ENCODE data around the gene XIRP1.

XIRP1 gene

DNA sequence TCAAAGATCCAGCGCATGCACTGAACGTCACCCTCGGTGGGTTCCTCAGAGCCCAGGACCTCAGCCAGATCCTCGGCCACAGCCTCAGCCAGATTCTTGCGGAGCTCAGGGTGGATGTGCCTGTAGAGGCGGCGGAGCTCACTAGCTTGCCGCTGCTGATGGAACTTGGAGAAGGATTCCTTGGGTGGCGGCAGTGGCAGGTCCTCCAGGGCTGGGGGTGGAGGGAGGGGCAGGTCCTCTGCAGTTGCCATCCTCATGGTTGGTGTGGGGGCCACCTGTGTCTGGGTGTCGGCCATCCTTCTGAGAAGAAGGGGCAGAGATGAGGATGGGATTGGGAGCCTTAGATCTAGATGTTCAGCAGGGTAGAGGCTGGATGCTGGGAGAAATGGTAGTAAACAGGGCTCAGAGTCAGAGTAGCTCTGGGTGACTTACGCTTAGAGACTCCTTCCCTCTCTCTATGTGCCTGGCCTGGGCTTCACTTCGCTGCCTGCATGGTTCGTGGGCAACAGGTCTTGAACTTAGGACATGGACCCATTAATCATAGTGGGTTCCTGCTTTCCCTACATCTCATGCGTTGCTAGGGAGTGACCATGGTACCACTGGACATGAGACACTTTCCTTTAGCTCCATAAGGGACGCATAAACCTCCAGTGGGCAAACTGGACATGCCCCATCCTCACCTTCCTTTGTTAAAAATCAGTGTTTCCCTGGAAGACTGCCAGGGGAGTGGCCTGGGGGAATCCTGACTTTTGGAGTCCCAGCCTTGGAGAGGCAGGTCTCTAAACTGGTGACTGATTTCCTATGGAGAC, 3.0 kb downstream of the XIRP1 start:
- H3K4me3 ChIP-seq (ENCODE audit: low read length), result no peak overlapping the region
- H3K27me3 ChIP-seq (replicated peaks; ENCODE audit: insufficient read depth, low read length), result no peaks in the 10 kb centered on the region
- no peak overlapping the region for H2AFZ ChIP-seq (ENCODE audit: low read length)
- TF ChIP-seq EZH2phosphoT487 (IDR thresholded peaks at IDR 0.05; ENCODE audit: low read length) (no peak), EZH2 (optimal IDR thresholded peaks at IDR 0.05; ENCODE audit: low read depth, low read length) (no peak)
- TF ChIP-seq, protein P1, sequence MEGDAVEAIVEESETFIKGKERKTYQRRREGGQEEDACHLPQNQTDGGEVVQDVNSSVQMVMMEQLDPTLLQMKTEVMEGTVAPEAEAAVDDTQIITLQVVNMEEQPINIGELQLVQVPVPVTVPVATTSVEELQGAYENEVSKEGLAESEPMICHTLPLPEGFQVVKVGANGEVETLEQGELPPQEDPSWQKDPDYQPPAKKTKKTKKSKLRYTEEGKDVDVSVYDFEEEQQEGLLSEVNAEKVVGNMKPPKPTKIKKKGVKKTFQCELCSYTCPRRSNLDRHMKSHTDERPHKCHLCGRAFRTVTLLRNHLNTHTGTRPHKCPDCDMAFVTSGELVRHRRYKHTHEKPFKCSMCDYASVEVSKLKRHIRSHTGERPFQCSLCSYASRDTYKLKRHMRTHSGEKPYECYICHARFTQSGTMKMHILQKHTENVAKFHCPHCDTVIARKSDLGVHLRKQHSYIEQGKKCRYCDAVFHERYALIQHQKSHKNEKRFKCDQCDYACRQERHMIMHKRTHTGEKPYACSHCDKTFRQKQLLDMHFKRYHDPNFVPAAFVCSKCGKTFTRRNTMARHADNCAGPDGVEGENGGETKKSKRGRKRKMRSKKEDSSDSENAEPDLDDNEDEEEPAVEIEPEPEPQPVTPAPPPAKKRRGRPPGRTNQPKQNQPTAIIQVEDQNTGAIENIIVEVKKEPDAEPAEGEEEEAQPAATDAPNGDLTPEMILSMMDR (IDR thresholded peaks at IDR 0.05; ENCODE audit: low read length), result no peak
- no peaks in the 10 kb centered on the region for H3K9me3 ChIP-seq (replicated peaks; ENCODE audit: insufficient read depth, low read length)
- no peaks in the 10 kb centered on the region for H4K20me1 ChIP-seq (ENCODE audit: insufficient read depth, low read length)
- H3K4me1 ChIP-seq (ENCODE audit: low read length), result peaks cover 28% of the 10 kb centered on the region
- H3K4me2 ChIP-seq (ENCODE audit: low read depth, low read length), result no peak overlapping the region
- H3K9ac ChIP-seq (ENCODE audit: low read length), result no peak overlapping the region
- H3F3A ChIP-seq (ENCODE audit: insufficient read depth, low read length), result no peaks in the 10 kb centered on the region
- H3K79me2 ChIP-seq (ENCODE audit: low read length), result no peaks in the 10 kb centered on the region
- no peak for DNase-seq
- no peak overlapping the region for H3K27ac ChIP-seq (ENCODE audit: low read length)
- no peaks in the 10 kb centered on the region for H3K9me2 ChIP-seq (replicated peaks; ENCODE audit: insufficient read depth, low read length)
- no peaks in the 10 kb centered on the region for H3K36me3 ChIP-seq (replicated peaks; ENCODE audit: insufficient read depth, low read length)

DNA sequence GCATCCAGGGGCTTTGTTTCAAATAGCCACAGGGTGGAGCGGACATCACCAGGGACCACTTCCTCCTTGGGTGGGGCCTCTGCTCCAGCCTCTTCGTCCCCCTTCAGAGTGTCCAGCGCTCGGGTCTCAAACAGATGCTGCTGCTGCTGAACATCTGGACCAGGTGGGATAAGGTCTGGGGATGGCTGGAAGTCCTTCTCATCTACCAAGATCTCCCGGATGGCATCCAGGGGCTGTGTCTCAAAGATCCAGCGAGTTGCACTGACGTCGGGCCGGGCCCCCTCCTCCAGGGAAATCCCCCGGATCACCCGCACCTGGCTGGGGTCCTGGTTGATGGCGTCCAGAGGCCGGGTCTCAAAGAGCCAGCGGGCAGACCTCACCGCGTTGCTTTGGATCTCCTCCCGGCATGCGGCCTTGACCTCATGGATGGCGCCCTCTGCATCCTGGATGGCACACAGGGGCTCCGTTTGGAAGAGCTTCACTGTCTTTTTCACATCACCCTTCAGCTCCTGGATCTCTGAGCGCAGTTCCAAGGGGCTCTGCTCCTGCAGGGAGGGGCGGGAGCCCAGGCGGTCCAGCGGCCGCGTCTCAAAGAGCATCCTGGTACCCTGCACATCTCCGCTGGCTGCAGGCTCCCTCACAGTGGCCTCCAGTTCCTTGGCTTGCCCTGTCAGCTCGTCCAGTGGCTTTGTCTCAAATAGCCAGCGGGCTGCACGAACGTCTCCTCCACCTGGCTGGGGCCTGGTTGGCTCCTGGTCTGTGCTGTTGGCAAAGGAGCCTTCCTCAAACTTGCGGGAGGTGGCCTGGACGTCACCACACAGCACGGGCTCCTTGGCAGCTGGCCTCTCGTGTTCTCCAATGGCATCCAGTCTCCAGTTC, 3.9 kb downstream of the XIRP1 start:
- no peak for DNase-seq
- Histone ChIP-seq H3K4me3 (ENCODE audit: low read length) (no peak overlapping the region), H3K79me2 (ENCODE audit: low read length) (no peaks in the 10 kb centered on the region), H2AFZ (ENCODE audit: low read length) (no peak overlapping the region), H3K4me2 (ENCODE audit: low read depth, low read length) (no peak overlapping the region), H3K9me2 (replicated peaks; ENCODE audit: insufficient read depth, low read length) (no peaks in the 10 kb centered on the region), H3F3A (ENCODE audit: insufficient read depth, low read length) (no peaks in the 10 kb centered on the region), H3K9ac (ENCODE audit: low read length) (no peak overlapping the region), H3K27ac (ENCODE audit: low read length) (no peak overlapping the region), H4K20me1 (ENCODE audit: insufficient read depth, low read length) (no peaks in the 10 kb centered on the region), H3K4me1 (ENCODE audit: low read length) (peaks cover 28% of the 10 kb centered on the region), H3K27me3 (replicated peaks; ENCODE audit: insufficient read depth, low read length) (no peaks in the 10 kb centered on the region), H3K9me3 (replicated peaks; ENCODE audit: insufficient read depth, low read length) (no peaks in the 10 kb centered on the region), H3K36me3 (replicated peaks; ENCODE audit: insufficient read depth, low read length) (no peaks in the 10 kb centered on the region)
- TF ChIP-seq EZH2 (optimal IDR thresholded peaks at IDR 0.05; ENCODE audit: low read depth, low read length), result no peak
- TF ChIP-seq, protein P1 (IDR thresholded peaks at IDR 0.05; ENCODE audit: low read length), result no peak
- no peak for TF ChIP-seq EZH2phosphoT487 (IDR thresholded peaks at IDR 0.05; ENCODE audit: low read length)

DNA sequence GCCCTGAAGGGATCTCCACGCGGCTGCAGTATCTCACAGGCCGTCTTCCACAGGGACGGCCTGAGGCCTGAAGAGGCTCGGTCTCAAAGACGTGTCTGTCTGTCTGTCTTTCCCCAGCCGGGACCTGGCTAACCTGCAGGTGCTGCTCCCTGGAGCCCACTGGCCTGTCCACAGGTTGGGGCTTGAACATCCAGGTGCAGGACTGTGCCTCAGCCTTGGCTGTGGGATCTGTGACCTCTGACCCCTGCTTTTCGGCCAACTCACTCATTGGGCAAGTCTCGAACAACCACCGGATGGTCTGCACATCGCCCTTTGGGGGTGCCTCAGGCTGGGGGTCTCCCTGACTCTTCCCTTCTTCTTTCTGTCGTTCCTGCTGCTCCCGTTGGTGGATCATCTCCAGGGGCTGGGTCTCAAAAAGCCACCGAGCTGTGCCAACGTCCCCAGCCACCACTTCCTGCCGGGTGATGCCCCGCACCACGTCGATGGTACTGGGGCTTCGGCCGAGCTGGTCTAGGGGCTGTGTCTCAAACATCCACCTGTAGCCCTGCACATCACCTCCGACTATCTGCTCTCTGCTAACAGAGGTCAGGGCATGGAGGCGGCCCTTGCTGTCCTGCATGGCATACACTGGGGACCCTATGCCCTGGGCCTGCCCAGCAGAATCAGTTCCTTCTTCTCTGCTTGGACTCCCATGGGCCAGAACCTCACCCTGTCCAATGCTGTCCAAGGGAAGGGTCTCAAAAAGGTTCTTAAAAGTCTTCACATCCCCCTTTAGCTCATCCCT, 4.8 kb downstream of the XIRP1 start:
- Histone ChIP-seq H3K27ac (ENCODE audit: low read length) (no peak overlapping the region), H3K4me1 (ENCODE audit: low read length) (peaks cover 28% of the 10 kb centered on the region), H3K4me3 (ENCODE audit: low read length) (no peak overlapping the region), H3K79me2 (ENCODE audit: low read length) (no peaks in the 10 kb centered on the region), H3K4me2 (ENCODE audit: low read depth, low read length) (no peak overlapping the region), H3F3A (ENCODE audit: insufficient read depth, low read length) (no peaks in the 10 kb centered on the region), H3K9me2 (replicated peaks; ENCODE audit: insufficient read depth, low read length) (no peaks in the 10 kb centered on the region), H2AFZ (ENCODE audit: low read length) (no peak overlapping the region), H4K20me1 (ENCODE audit: insufficient read depth, low read length) (no peaks in the 10 kb centered on the region), H3K9ac (ENCODE audit: low read length) (no peak overlapping the region), H3K9me3 (replicated peaks; ENCODE audit: insufficient read depth, low read length) (no peaks in the 10 kb centered on the region), H3K36me3 (replicated peaks; ENCODE audit: insufficient read depth, low read length) (no peaks in the 10 kb centered on the region), H3K27me3 (replicated peaks; ENCODE audit: insufficient read depth, low read length) (no peaks in the 10 kb centered on the region)
- TF ChIP-seq, protein P1 (IDR thresholded peaks at IDR 0.05; ENCODE audit: low read length), result no peak
- TF ChIP-seq EZH2 (optimal IDR thresholded peaks at IDR 0.05; ENCODE audit: low read depth, low read length), result no peak
- no peak for TF ChIP-seq EZH2phosphoT487 (IDR thresholded peaks at IDR 0.05; ENCODE audit: low read length)
- DNase-seq, result no peak

All from MM.1S (cell line).